Uterus (tissue), 4 donors: ENCODE results near the gene CLDN18. TPM values are rescaled to one million over a fixed set of nuclear protein-coding genes. Genes with fewer than 3 reads are reported as not detected.

ENCODE experiments used
- DNase-seq, 2 donors: peaks; one replicate each; pipeline ENCODE4 v3.0.0-alpha.2; 2019 to 2020
- H3K27ac ChIP-seq, 2 donors: fragments of 200-600 bp; sonication (generic); 1 replicate in 1 of 2; 2 replicates in 1 of 2; pipeline ENCODE4 v1.5.1; 2016 to 2018
- H3K27me3 ChIP-seq, 2 donors: fragments of 200-600 bp; sonication (generic); one replicate each; pipeline ENCODE4 v1.5.1; 2018 to 2019; ENCODE audit warnings: control low read depth in 1 of 2
- H3K36me3 ChIP-seq, 2 donors: fragments of 200-600 bp; sonication (generic); one replicate each; pipeline ENCODE4 v1.5.1; 2019; ENCODE audit warnings: control low read depth in 1 of 2
- H3K4me1 ChIP-seq, 2 donors: fragments of 200-600 bp; sonication (generic); one replicate each; pipeline ENCODE4 v1.5.1; 2018 to 2019; ENCODE audit warnings: control low read depth in 1 of 2
- H3K4me3 ChIP-seq, 2 donors: fragments of 200-600 bp; sonication (generic); 1 replicate in 1 of 2; 2 replicates in 1 of 2; pipeline ENCODE4 v1.5.1; 2018 to 2019; ENCODE audit warnings: mild to moderate bottlenecking in 1 of 2
- H3K9me3 ChIP-seq, 2 donors: fragments of 200-600 bp; sonication (generic); one replicate each; pipeline ENCODE4 v1.5.1; 2019; ENCODE audit warnings: control low read depth in 1 of 2
- CTCF ChIP-seq, 4 experiments: fragments of 200-600 bp in 2 of 4; fragments of 450-650 bp in 2 of 4; sonication (generic) in 2 of 4; IDR thresholded peaks; one replicate each; pipeline ENCODE4 v1.5.1; 2016 to 2019; ENCODE audit warnings: antibody characterized with exemption in 4 of 4, mild to moderate bottlenecking in 2 of 4, moderate library complexity in 1 of 4
- POLR2A ChIP-seq, 2 donors: fragments of 450-650 bp; IDR thresholded peaks; one replicate each; pipeline ENCODE4 v1.6.1; 2016; ENCODE audit warnings: antibody characterized with exemption in 2 of 2, mild to moderate bottlenecking in 1 of 2, moderate library complexity in 1 of 2
- intact Hi-C: fragments of 100-400 bp; cut with DNase I; formaldehyde crosslinking; loops from one replicate; pipeline ENCODE4 v1.15.1; 2023; ENCODE audit warnings: low total_unique reads
- total RNA-seq, 4 donors: library from RNA; depleted of rRNA in 3 of 4; stranded (reverse); fragments of >200 nt in 3 of 4; gene quantifications; one replicate each; pipeline versions ENCODE4 v1.1.0 to v1.2.4, GENCODE V29; 2014 to 2023
- donor health status: DM: yes; HTN: yes; CAD: no.

The CLDN18 gene
- total RNA-seq, 4 donors from 2014 or later: not detected

DNA sequence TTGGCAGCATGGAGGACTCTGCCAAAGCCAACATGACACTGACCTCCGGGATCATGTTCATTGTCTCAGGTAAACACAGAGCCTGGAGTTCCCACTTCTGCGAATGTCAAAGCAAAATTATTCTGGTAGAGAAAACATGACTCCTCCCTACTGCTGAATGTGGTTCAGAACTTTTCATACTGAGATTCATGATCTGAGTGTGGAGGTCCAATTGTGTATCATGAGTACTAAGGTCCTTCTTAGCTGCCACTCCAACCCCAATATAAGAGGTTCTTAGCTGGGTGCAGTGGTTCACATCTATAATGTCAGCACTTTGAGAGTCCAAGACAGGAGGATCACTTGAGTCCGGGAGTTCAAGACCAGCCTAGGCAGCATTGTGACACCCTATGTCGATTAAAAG, 13.8 kb downstream of the CLDN18 start:
- no peak overlapping the region for H3K4me3 ChIP-seq
- no peaks in the 10 kb centered on the region for H3K4me1 ChIP-seq
- no peaks in the 10 kb centered on the region for H3K27me3 ChIP-seq
- no peak for DNase-seq
- TF ChIP-seq POLR2A (IDR thresholded peaks at IDR 0.05): no peak
- TF ChIP-seq CTCF (IDR thresholded peaks at IDR 0.05): no peak
- H3K27ac ChIP-seq: no peak overlapping the region
- intact Hi-C loops: no loop called here
- no peaks in the 10 kb centered on the region for H3K36me3 ChIP-seq
- no peaks in the 10 kb centered on the region for H3K9me3 ChIP-seq

DNA sequence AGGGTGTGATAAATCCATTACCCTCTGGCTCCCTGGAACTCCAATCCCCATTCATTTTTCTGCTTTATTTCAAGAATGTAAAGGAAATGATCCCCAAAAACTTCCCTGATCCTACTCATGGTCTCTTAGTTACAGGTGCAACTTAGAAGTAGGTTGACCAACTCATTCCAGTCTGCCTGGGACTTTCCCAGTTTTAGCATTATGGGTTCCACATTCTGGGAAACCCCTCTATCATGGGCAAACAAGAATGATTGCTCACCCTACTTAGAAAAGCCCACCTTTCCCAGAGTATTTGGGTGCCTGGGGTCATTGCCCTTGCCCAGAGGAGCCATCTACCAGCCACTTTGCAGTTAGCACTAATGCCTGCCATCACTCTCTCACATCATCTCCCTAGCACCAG, 15.6 kb downstream of the CLDN18 start:
- Histone ChIP-seq H3K9me3 (no peaks in the 10 kb centered on the region), H3K27ac (no peak overlapping the region), H3K27me3 (no peaks in the 10 kb centered on the region), H3K36me3 (no peaks in the 10 kb centered on the region), H3K4me3 (no peak overlapping the region), H3K4me1 (no peaks in the 10 kb centered on the region)
- TF ChIP-seq CTCF (IDR thresholded peaks at IDR 0.05) (no peak), POLR2A (IDR thresholded peaks at IDR 0.05) (no peak)
- intact Hi-C loops: no loop called here
- DNase-seq: no peak

DNA sequence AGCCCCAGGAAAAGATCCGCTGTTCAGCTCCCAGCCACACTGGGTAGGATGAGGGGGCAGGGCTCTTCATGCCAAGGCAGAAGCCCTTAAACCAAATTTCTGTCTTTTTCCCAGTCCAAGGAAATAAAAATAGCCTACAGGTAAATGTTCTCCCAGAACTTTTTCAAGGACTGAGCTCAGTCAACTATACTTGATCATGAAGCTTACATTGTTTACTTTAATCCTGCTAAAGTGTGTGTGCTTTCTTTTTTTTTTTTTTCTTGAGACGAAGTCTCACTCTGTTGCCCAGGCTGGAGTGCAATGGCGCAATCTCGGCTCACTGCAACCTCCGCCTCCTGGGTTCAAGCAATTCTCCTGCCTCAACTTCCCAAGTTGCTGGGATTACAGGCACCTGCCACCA, 17.9 kb downstream of the CLDN18 start:
- no peaks in the 10 kb centered on the region for H3K4me1 ChIP-seq
- H3K36me3 ChIP-seq: no peaks in the 10 kb centered on the region
- no peaks in the 10 kb centered on the region for H3K27me3 ChIP-seq
- no peak for DNase-seq
- TF ChIP-seq POLR2A (IDR thresholded peaks at IDR 0.05) (no peak), CTCF (IDR thresholded peaks at IDR 0.05) (no peak)
- H3K4me3 ChIP-seq: no peak overlapping the region
- H3K27ac ChIP-seq: no peak overlapping the region
- intact Hi-C loops: no loop called here
- H3K9me3 ChIP-seq: no peaks in the 10 kb centered on the region

GRCh38 chr3:138030734-138031280, 20.8 kb downstream of the CLDN18 start:
- TF ChIP-seq CTCF (IDR thresholded peaks at IDR 0.05): no peak
- TF ChIP-seq POLR2A (IDR thresholded peaks at IDR 0.05): no peak
- no peaks in the 10 kb centered on the region for H3K4me1 ChIP-seq
- no peak for DNase-seq
- no peaks in the 10 kb centered on the region for H3K27me3 ChIP-seq
- no peak overlapping the region for H3K4me3 ChIP-seq
- H3K36me3 ChIP-seq: no peaks in the 10 kb centered on the region
- no peaks in the 10 kb centered on the region for H3K9me3 ChIP-seq
- intact Hi-C loops: no loop called here
- no peak overlapping the region for H3K27ac ChIP-seq

- Histone ChIP-seq H3K27ac (no peak overlapping the region), H3K4me1 (no peaks in the 10 kb centered on the region), H3K27me3 (no peaks in the 10 kb centered on the region), H3K9me3 (no peaks in the 10 kb centered on the region), H3K4me3 (no peak overlapping the region), H3K36me3 (no peaks in the 10 kb centered on the region)
- intact Hi-C loops: no loop called here
- no peak for DNase-seq
- TF ChIP-seq POLR2A (IDR thresholded peaks at IDR 0.05) (no peak), CTCF (IDR thresholded peaks at IDR 0.05) (no peak)
Measured at GRCh38 chr3:138031536-138031935, 21.6 kb downstream of the CLDN18 start.
